HG02571 (cell line): Measurements from ENCODE around the gene IFNA16.
"Not testable (repeated sequence)": the region's sequence is repeated elsewhere in the genome, so short reads cannot be mapped to it uniquely, and the experiment has no call there.

Source experiments
- ATAC-seq: cut with Tn5 transposase; IDR thresholded peaks from one replicate; pipeline ENCODE4 v1.9.1; 2021; ENCODE audit warnings: mild to moderate bottlenecking, moderate library complexity; ENCODE audit not compliant: unreplicated experiment

Gene IFNA16

GRCh38 chr9:21217211-21217610 lies at the start of gene IFNA16:
Gene IFNA16 (minus strand): TSS chr9:21217311. CDS start chr9:21217305, 6 bp downstream.
- ATAC-seq: not testable (repeated sequence)

GRCh38 chr9:21265421-21266189 lies 48.5 kb upstream of the IFNA16 start:
- no peak for ATAC-seq

- ATAC-seq: no peak
Observed at GRCh38 chr9:21255538-21256212, 38.6 kb upstream of the IFNA16 start.

- ATAC-seq: peak; percentile 64
Observed at GRCh38 chr9:21252721-21253547, 35.8 kb upstream of the IFNA16 start.

GRCh38 chr9:21251638-21252037 lies 34.5 kb upstream of the IFNA16 start:
- ATAC-seq: no peak

- ATAC-seq: no peak
Observed at GRCh38 chr9:21251190-21251589, 34.1 kb upstream of the IFNA16 start.

GRCh38 chr9:21244836-21245235 lies 27.7 kb upstream of the IFNA16 start:
- no peak for ATAC-seq

GRCh38 chr9:21239911-21240310 lies 22.8 kb upstream of the IFNA16 start, which contains the start of gene IFNA14:
Gene IFNA14 (minus strand): TSS chr9:21240005. CDS start chr9:21239935, 70 bp downstream.
- no peak for ATAC-seq

GRCh38 chr9:21236360-21236714 lies 19.2 kb upstream of the IFNA16 start:
- ATAC-seq: not testable (repeated sequence)

- ATAC-seq: peak; percentile 82
Observed at GRCh38 chr9:21235468-21236359, 18.6 kb upstream of the IFNA16 start.

- no peak for ATAC-seq
Observed at GRCh38 chr9:21234153-21234687, 17.1 kb upstream of the IFNA16 start.

- no peak for ATAC-seq
Observed at GRCh38 chr9:21233258-21233657, 16.1 kb upstream of the IFNA16 start.

GRCh38 chr9:21228122-21228521 lies 11.0 kb upstream of the IFNA16 start, which contains the start of gene IFNA17:
Gene IFNA17 (minus strand): TSS chr9:21228222. CDS start chr9:21228173, 49 bp downstream.
- ATAC-seq: no peak

- not testable (repeated sequence) for ATAC-seq
Observed at GRCh38 chr9:21213411-21214326, 3.4 kb downstream of the IFNA16 start.

GRCh38 chr9:21212160-21212559 lies 5.0 kb downstream of the IFNA16 start:
- not testable (repeated sequence) for ATAC-seq

GRCh38 chr9:21210782-21211181 lies 6.3 kb downstream of the IFNA16 start:
- ATAC-seq: not testable (repeated sequence)

- ATAC-seq: no peak
Observed at GRCh38 chr9:21210311-21210710, 6.8 kb downstream of the IFNA16 start.

- not testable (repeated sequence) for ATAC-seq
Observed at GRCh38 chr9:21207043-21207442, 10.1 kb downstream of the IFNA16 start, which contains the start of gene IFNA10. Gene IFNA10 (minus strand): TSS chr9:21207143. CDS start chr9:21207097, 46 bp downstream.

- ATAC-seq: no peak
Observed at GRCh38 chr9:21205204-21205603, 11.9 kb downstream of the IFNA16 start.
